NCI-H2171 (cell line): ENCODE data around the gene FAM180A.

ENCODE experiments used
- DNase-seq: peaks from one replicate; lab custom pipeline; 2025; lab: John Stamatoyannopoulos, UW

FAM180A gene

DNA sequence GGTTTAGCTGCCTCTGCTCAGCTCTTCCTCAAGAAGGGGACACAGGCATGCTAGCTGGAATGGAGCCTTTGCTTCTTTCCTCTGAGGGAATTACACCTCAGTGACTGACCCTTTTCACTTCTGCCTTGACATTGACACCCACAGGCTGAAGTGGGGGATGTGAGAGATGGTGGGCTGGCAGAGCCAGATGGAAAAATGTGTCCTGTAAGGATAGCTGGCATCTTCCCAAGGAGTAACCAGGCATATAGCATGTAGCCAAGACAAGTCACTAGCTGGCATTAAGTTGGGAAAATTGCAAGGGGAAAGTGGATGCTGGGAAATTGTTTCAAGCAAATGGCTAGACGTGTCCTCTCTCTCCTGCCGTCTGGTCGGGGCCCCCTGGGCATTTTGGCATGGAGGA lies 66.4 kb downstream of the FAM180A start:
- no peak for DNase-seq

DNA sequence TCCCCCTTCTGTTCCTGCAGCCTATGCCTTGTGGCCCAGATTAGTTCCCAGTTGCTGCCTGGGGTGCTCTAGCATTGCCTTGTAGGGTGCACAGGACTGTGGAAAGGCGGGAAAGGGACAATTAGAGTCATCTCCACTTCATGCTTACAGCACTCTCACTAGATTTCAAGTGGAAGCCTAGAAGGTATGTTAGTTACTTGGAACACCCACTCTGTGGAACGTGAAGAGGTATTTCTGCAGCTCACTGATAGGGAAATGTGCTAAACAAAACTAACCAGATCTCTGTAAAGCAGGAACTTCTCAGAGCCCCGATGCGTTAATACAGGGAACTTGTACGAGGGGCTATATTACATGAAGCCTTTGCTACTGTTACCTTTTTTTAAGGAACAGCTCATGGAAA lies 66.9 kb downstream of the FAM180A start:
- DNase-seq = no peak
